ENCODE data around the gene SLC40A1. TPM values are rescaled to one million over a fixed set of nuclear protein-coding genes. Genes with fewer than 3 reads are reported as not detected.

The SLC40A1 gene
- total RNA-seq, 2 experiments from 2014 or later, result 7.4 to 8.2 TPM

DNA sequence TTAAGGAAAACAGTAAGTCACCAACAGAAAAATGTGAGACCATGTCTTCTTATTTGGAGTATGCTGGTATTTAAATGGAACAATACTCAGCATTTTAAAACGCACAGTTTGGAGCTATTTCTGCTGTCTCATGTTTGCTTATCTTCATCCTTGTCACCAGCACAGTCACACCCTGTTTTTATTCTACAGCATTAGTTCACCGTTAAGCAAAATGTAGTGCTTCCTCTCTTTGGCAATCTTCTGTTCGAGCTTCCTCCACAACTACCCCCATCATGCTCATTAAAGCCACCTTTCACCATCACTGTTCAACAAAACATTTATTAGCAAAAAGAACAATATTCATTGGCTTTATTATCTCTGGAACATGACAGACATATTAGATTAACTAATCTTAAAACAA is 64.0 kb downstream of the SLC40A1 start:
- ATAC-seq (ENCODE audit: poor library complexity) (no peak), DNase-seq (no peak)
- H3K27ac Mint-ChIP-seq, result no peak overlapping the region
- CTCF ChIA-PET, result no interaction called here
- Histone ChIP-seq H3K9me3 (ENCODE audit: control insufficient read depth in 1 of 2, insufficient read depth in 1 of 2, low read length in 2 of 2) (no peaks in the 10 kb centered on the region), H3K4me3 (ENCODE audit: low read length) (no peak overlapping the region), H3K27ac (ENCODE audit: low read depth in 1 of 2, low read length in 2 of 2) (no peak overlapping the region), H3K36me3 (ENCODE audit: insufficient read depth, low read length) (no peaks in the 10 kb centered on the region), H3K27me3 (ENCODE audit: control insufficient read depth in 1 of 2, insufficient read depth in 2 of 2, low read length in 2 of 2) (no peaks in the 10 kb centered on the region), H3K4me1 (ENCODE audit: insufficient read depth, low read length) (no peaks in the 10 kb centered on the region)
- no peaks in the 10 kb centered on the region for H3K9me3 Mint-ChIP-seq
- POLR2A ChIA-PET, result interaction anchor here (0.6 kb wide), 1 partner anchor 58 kb away, joined by 5 read pairs; no protein-coding TSS in a partner anchor
- peaks cover 7% of the 10 kb centered on the region for H3K27me3 Mint-ChIP-seq
- intact Hi-C loops (cut with DNase I, micrococcal nuclease), result no loop called here
- no peaks in the 10 kb centered on the region for H3K36me3 Mint-ChIP-seq (ENCODE audit: low read depth)
- no peaks in the 10 kb centered on the region for H3K4me1 Mint-ChIP-seq (ENCODE audit: low read depth)
- TF ChIP-seq, protein P1, sequence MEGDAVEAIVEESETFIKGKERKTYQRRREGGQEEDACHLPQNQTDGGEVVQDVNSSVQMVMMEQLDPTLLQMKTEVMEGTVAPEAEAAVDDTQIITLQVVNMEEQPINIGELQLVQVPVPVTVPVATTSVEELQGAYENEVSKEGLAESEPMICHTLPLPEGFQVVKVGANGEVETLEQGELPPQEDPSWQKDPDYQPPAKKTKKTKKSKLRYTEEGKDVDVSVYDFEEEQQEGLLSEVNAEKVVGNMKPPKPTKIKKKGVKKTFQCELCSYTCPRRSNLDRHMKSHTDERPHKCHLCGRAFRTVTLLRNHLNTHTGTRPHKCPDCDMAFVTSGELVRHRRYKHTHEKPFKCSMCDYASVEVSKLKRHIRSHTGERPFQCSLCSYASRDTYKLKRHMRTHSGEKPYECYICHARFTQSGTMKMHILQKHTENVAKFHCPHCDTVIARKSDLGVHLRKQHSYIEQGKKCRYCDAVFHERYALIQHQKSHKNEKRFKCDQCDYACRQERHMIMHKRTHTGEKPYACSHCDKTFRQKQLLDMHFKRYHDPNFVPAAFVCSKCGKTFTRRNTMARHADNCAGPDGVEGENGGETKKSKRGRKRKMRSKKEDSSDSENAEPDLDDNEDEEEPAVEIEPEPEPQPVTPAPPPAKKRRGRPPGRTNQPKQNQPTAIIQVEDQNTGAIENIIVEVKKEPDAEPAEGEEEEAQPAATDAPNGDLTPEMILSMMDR (IDR thresholded peaks at IDR 0.05), result no peak
- no peak overlapping the region for H3K4me3 Mint-ChIP-seq

DNA sequence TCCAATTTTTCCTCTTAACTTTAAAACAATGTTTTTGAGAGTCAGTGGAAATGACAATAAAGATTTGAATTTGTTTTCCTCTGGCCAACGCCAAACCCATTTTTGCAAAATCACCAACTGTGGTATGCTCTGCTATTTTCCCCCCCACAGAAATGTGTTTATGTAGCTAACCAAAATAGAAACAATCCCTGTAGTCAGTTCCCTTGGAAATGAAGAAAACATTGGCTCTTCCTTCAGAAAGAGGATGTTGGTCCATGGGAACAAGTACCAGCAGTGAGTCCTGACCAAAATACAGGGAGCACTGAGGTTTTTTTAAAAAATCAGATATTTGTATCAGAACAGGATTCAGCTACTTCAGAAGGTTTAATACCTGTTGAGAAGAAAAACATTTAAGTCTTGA is 65.3 kb downstream of the SLC40A1 start:
- no peak overlapping the region for H3K4me3 Mint-ChIP-seq
- no peak for ATAC-seq (ENCODE audit: poor library complexity)
- no peaks in the 10 kb centered on the region for H3K9me3 Mint-ChIP-seq
- TF ChIP-seq, protein P1 (IDR thresholded peaks at IDR 0.05), result no peak
- H3K9me3 ChIP-seq (ENCODE audit: control insufficient read depth in 1 of 2, insufficient read depth in 1 of 2, low read length in 2 of 2), result no peaks in the 10 kb centered on the region
- peaks cover 7% of the 10 kb centered on the region for H3K27me3 Mint-ChIP-seq
- no peak overlapping the region for H3K4me3 ChIP-seq (ENCODE audit: low read length)
- no peaks in the 10 kb centered on the region for H3K4me1 ChIP-seq (ENCODE audit: insufficient read depth, low read length)
- H3K27me3 ChIP-seq (ENCODE audit: control insufficient read depth in 1 of 2, insufficient read depth in 2 of 2, low read length in 2 of 2), result no peaks in the 10 kb centered on the region
- no peaks in the 10 kb centered on the region for H3K36me3 Mint-ChIP-seq (ENCODE audit: low read depth)
- no peak overlapping the region for H3K27ac ChIP-seq (ENCODE audit: low read depth in 1 of 2, low read length in 2 of 2)
- CTCF ChIA-PET, result interaction anchor here (1.2 kb wide), 1 partner anchor 13 kb away, joined by 3 read pairs; no protein-coding TSS in a partner anchor
- H3K27ac Mint-ChIP-seq, result no peak overlapping the region
- intact Hi-C loops (cut with DNase I, micrococcal nuclease), result no loop called here
- no peaks in the 10 kb centered on the region for H3K36me3 ChIP-seq (ENCODE audit: insufficient read depth, low read length)
- H3K4me1 Mint-ChIP-seq (ENCODE audit: low read depth), result no peaks in the 10 kb centered on the region
- DNase-seq, result no peak
- POLR2A ChIA-PET, result no interaction called here

DNA sequence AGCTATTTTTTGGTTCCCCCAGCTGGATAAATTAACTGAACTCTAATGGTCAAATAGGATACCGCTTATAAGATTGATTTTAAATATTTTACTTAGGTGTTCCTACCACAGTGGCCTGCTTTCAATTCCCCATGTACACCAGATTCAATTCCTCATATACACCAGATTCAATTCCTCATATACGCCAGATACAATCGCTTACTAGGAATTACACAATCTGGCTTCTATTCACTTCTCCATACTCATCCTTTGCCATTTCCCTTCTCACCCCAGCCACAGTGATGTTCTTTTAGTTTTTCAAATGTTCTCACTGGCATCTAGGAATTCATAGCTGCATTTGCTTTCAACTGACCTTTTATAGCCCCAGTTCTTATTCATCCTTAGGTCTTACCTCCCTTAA is 66.5 kb downstream of the SLC40A1 start:
- DNase-seq, result peak in 2 of 14 experiments; percentile 11 to 16
- Mint-ChIP-seq H3K4me1 (ENCODE audit: low read depth) (no peaks in the 10 kb centered on the region), H3K9me3 (no peaks in the 10 kb centered on the region), H3K27me3 (peaks cover 7% of the 10 kb centered on the region), H3K4me3 (no peak overlapping the region), H3K36me3 (ENCODE audit: low read depth) (no peaks in the 10 kb centered on the region), H3K27ac (no peak overlapping the region)
- Histone ChIP-seq H3K4me1 (ENCODE audit: insufficient read depth, low read length) (no peaks in the 10 kb centered on the region), H3K27me3 (ENCODE audit: control insufficient read depth in 1 of 2, insufficient read depth in 2 of 2, low read length in 2 of 2) (no peaks in the 10 kb centered on the region), H3K36me3 (ENCODE audit: insufficient read depth, low read length) (no peaks in the 10 kb centered on the region), H3K4me3 (ENCODE audit: low read length) (no peak overlapping the region), H3K27ac (ENCODE audit: low read depth in 1 of 2, low read length in 2 of 2) (no peak overlapping the region), H3K9me3 (ENCODE audit: control insufficient read depth in 1 of 2, insufficient read depth in 1 of 2, low read length in 2 of 2) (peaks cover 0 to 4% of the 10 kb centered on the region in 2 experiments)
- CTCF ChIA-PET, result interaction anchor here (1.2 kb wide), 1 partner anchor 11 kb away, joined by 3 read pairs; no protein-coding TSS in a partner anchor
- no peak for ATAC-seq (ENCODE audit: poor library complexity)
- TF ChIP-seq, protein P1 (IDR thresholded peaks at IDR 0.05), result no peak
- POLR2A ChIA-PET, result no interaction called here
- intact Hi-C loops (cut with DNase I, micrococcal nuclease), result no loop called here

All from CD4-positive, alpha-beta T cell (primary cell).